Activated CD8-positive, alpha-beta T cell treated with anti-CD3 and anti-CD28 coated beads for 36 hours (primary cell): ENCODE results near the gene IFNAR1. TPM values are rescaled to one million over a fixed set of nuclear protein-coding genes. Genes with fewer than 3 reads are reported as not detected.

ENCODE experiments used
- ATAC-seq: fragments of 200-7000 bp; cut with Tn5 transposase; one replicate; pipeline ENCODE4 v1.10.0; 2021; ENCODE audit warnings: mild to moderate bottlenecking, moderate library complexity
- CTCF ChIA-PET: fragments of 350-600 bp; sonication (Branson Sonifier 250); formaldehyde crosslinking; loops from one replicate; lab custom pipeline; 2021; ENCODE audit warnings: antibody characterized with exemption; lab: Charles Lee
- POLR2A ChIA-PET: fragments of 350-600 bp; sonication (Branson Sonifier 250); formaldehyde crosslinking; loops from one replicate; lab custom pipeline; 2021; ENCODE audit warnings: antibody characterized with exemption; lab: Charles Lee
- DNase-seq: peaks from one replicate; pipeline ENCODE4 v3.0.0-alpha.2; 2020
- H3K27ac Mint-ChIP-seq: one replicate; pipeline ENCODE4 v1.8.0; 2021; ENCODE audit warnings: mild to moderate bottlenecking, mixed read lengths
- H3K27me3 Mint-ChIP-seq: one replicate; pipeline ENCODE4 v1.8.0; 2021; ENCODE audit warnings: mixed read lengths
- H3K36me3 Mint-ChIP-seq: one replicate; pipeline ENCODE4 v1.8.0; 2021; ENCODE audit warnings: low read depth, mixed read lengths
- H3K4me1 Mint-ChIP-seq: one replicate; pipeline ENCODE4 v1.8.0; 2021; ENCODE audit warnings: low read depth, mixed read lengths
- H3K4me3 Mint-ChIP-seq: one replicate; pipeline ENCODE4 v1.8.0; 2021; ENCODE audit warnings: mild to moderate bottlenecking, moderate library complexity, mixed read lengths
- H3K9me3 Mint-ChIP-seq: one replicate; pipeline ENCODE4 v1.8.0; 2021; ENCODE audit warnings: mixed read lengths
- intact Hi-C: fragments of 100-400 bp; cut with micrococcal nuclease; formaldehyde crosslinking; loops from one replicate; pipeline ENCODE4 v1.10.0; 2022
- total RNA-seq, 2 experiments: library from RNA; stranded (reverse); gene quantifications; one replicate each; pipeline ENCODE4 v1.2.3, GENCODE V29; 2021
- TF ChIP-seq, protein P1 (sequence below): fragments of 200-600 bp; IDR thresholded peaks from one replicate; pipeline ENCODE4 v1.8.0; 2022; ENCODE audit warnings: antibody characterized with exemption, mild to moderate bottlenecking

The IFNAR1 gene
- total RNA-seq, 2 experiments from 2014 or later = 25.6 to 30.3 TPM

DNA sequence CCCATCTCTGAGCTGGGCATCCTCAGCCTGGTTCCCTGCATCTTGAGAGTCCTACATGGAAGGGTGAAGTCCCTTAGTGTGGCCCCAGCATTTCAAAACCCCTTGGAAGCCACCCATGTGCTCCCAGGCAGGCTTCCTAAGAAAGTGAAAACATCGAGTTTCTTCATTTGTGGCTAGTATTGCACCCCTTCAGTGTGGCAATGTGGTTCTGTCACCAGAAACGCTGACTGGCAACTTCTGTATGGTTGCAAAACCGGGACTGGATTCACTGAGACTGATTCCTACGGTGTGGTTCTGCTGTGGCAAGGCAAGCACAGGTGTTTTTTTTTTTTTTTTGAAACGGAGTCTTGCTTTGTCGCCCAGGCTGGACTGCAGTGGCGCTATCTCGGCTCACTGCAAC, 69.5 kb downstream of the IFNAR1 start:
- CTCF ChIA-PET = no interaction called here
- peak; percentile 13 for ATAC-seq

DNA sequence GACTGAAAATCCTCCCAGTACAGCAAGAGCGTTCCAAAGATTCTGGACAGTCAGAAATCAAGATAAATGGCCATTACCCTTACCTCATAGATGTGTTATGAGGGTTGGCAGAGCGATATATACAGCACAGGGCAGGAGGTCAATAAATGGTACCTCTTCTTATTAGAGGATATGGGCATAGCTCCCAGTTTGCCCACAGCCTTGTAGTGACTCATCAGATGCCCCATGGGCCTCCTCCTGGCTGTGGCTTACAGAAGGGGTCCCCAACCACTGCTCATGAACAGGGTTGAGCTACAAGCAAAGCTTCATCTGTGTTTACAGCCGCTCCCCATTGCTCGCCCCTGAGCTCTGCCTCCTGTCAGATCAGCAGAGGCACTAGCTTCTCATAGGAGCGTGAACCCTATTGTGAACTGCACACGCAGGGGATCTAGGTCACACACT, 71.1 kb downstream of the IFNAR1 start:
- DNase-seq (no peak), ATAC-seq (no peak)
- intact Hi-C loops = no loop called here
- CTCF ChIA-PET = interaction anchor here (0.5 to 1.5 kb wide), 3 partner anchors 34 to 198 kb away, joined by 3 to 5 read pairs (median 5); no protein-coding TSS in a partner anchor
- no peak overlapping the region for H3K27ac Mint-ChIP-seq
- H3K9me3 Mint-ChIP-seq = no peaks in the 10 kb centered on the region
- H3K36me3 Mint-ChIP-seq = no peaks in the 10 kb centered on the region
- H3K4me3 Mint-ChIP-seq = no peak overlapping the region
- TF ChIP-seq, protein P1, sequence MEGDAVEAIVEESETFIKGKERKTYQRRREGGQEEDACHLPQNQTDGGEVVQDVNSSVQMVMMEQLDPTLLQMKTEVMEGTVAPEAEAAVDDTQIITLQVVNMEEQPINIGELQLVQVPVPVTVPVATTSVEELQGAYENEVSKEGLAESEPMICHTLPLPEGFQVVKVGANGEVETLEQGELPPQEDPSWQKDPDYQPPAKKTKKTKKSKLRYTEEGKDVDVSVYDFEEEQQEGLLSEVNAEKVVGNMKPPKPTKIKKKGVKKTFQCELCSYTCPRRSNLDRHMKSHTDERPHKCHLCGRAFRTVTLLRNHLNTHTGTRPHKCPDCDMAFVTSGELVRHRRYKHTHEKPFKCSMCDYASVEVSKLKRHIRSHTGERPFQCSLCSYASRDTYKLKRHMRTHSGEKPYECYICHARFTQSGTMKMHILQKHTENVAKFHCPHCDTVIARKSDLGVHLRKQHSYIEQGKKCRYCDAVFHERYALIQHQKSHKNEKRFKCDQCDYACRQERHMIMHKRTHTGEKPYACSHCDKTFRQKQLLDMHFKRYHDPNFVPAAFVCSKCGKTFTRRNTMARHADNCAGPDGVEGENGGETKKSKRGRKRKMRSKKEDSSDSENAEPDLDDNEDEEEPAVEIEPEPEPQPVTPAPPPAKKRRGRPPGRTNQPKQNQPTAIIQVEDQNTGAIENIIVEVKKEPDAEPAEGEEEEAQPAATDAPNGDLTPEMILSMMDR = no peak
- H3K27me3 Mint-ChIP-seq = peaks cover 11% of the 10 kb centered on the region
- POLR2A ChIA-PET = interaction anchor here (0.7 to 1.2 kb wide), 3 partner anchors 10 to 39 kb away, joined by 3 to 4 read pairs (median 3); no protein-coding TSS in a partner anchor
- no peaks in the 10 kb centered on the region for H3K4me1 Mint-ChIP-seq

More for the DNA sequence above, 69.5 kb downstream of the IFNAR1 start:
- Mint-ChIP-seq H3K27me3 (peaks cover 20% of the 10 kb centered on the region), H3K4me1 (no peaks in the 10 kb centered on the region), H3K36me3 (no peaks in the 10 kb centered on the region), H3K9me3 (no peaks in the 10 kb centered on the region), H3K27ac (no peak overlapping the region), H3K4me3 (no peak overlapping the region)
- TF ChIP-seq, protein P1 = no peak
- no peak for DNase-seq
- intact Hi-C loops = no loop called here
- POLR2A ChIA-PET = interaction anchor here (1.1 kb wide), 1 partner anchor 9 kb away, joined by 3 read pairs; no protein-coding TSS in a partner anchor

DNA sequence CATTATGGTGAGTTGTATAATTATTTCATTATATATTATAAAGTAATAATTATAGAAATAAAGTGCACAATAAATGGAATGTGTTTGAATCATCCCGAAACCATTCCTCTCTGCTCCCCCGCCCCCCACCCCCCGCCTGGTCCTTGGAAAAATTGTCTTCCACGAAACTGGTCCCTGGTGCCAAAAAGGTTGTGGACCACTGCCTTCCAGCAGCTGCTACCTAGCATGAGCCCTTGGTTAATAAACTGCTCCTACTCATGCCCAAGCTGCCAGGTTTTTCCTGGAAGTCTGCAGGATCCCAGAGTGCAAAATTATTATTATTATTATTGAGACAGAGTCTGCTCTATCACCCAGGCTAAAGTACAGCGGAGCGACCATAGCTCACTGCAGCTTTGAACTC, 71.7 kb downstream of the IFNAR1 start:
- Mint-ChIP-seq H3K27me3 (peaks cover 13% of the 10 kb centered on the region), H3K27ac (no peak overlapping the region), H3K4me1 (no peaks in the 10 kb centered on the region), H3K4me3 (no peak overlapping the region), H3K9me3 (no peaks in the 10 kb centered on the region), H3K36me3 (no peaks in the 10 kb centered on the region)
- intact Hi-C loops = no loop called here
- no peak for ATAC-seq
- POLR2A ChIA-PET = interaction anchor here (0.8 to 1.2 kb wide), 2 partner anchors 11 to 38 kb away, joined by 3 to 4 read pairs; no protein-coding TSS in a partner anchor
- DNase-seq = no peak
- CTCF ChIA-PET = interaction anchor here (0.5 to 1.5 kb wide), 5 partner anchors 19 to 199 kb away, joined by 3 to 5 read pairs (median 4); no protein-coding TSS in a partner anchor
- TF ChIP-seq, protein P1 = no peak

DNA sequence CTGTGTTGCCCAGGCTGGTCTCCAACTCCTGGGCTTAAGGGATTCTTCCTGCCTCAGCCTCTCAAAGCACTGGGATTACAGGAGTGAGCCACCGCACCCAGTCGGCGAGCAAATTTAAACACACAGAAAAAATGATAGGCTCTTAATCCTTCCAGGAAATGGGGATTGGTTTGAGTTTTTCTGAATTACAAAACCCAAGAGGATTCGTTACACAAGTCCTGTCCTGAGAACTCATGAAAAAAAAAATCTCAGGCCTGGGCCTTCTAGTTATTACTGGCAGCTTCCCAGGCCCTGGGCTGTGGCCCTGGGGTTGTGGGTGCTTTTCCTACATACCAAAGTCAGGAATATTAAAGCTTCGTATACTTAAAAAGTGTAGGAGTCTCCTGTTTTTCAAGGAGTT, 72.2 kb downstream of the IFNAR1 start:
- CTCF ChIA-PET = interaction anchor here (0.8 to 1.5 kb wide), 4 partner anchors 18 to 200 kb away, joined by 4 to 5 read pairs (median 4); no protein-coding TSS in a partner anchor
- TF ChIP-seq, protein P1 = no peak
- no peak for ATAC-seq
- no peaks in the 10 kb centered on the region for H3K9me3 Mint-ChIP-seq
- peaks cover 13% of the 10 kb centered on the region for H3K27me3 Mint-ChIP-seq
- no peaks in the 10 kb centered on the region for H3K36me3 Mint-ChIP-seq
- DNase-seq = no peak
- intact Hi-C loops = no loop called here
- no peaks in the 10 kb centered on the region for H3K4me1 Mint-ChIP-seq
- no peak overlapping the region for H3K27ac Mint-ChIP-seq
- no peak overlapping the region for H3K4me3 Mint-ChIP-seq
- POLR2A ChIA-PET = no interaction called here

DNA sequence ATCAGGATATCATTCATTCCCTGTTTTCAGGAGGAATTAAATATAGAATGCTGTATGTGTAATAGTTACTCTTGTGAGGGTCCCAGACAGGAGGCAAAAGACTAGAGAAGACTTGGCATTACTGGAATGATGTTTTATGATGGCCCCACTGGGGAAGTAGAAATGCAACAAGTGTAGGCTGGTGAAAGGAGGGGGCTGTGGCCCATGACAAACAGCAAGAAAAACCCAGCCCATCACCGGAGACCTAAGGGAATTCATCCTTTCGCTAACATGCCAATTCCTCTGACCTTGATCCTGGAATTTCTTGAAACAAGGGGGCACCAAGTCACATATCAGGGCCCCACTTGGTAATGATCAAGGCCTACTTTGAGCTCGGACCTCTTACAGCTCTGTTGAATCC, 72.9 kb downstream of the IFNAR1 start:
- Mint-ChIP-seq H3K4me1 (peaks cover under 1% of the 10 kb centered on the region), H3K27me3 (peaks cover 10% of the 10 kb centered on the region), H3K27ac (no peak overlapping the region), H3K9me3 (no peaks in the 10 kb centered on the region), H3K4me3 (no peak overlapping the region), H3K36me3 (no peaks in the 10 kb centered on the region)
- ATAC-seq = no peak
- TF ChIP-seq, protein P1 = no peak
- intact Hi-C loops = no loop called here
- ChIA-PET CTCF (interaction anchor here (1.3 to 1.4 kb wide), 2 partner anchors 18 to 33 kb away, joined by 3 to 4 read pairs; no protein-coding TSS in a partner anchor), POLR2A (no interaction called here)
- DNase-seq = no peak
